Fibroblast of the conjunctiva (primary cell): ENCODE measurements around the gene NGLY1.

Source experiments
- DNase-seq: peaks from one replicate; pipeline ENCODE4 v3.0.0-alpha.2; 2010; ENCODE audit warnings: low read depth

NGLY1 gene

DNA sequence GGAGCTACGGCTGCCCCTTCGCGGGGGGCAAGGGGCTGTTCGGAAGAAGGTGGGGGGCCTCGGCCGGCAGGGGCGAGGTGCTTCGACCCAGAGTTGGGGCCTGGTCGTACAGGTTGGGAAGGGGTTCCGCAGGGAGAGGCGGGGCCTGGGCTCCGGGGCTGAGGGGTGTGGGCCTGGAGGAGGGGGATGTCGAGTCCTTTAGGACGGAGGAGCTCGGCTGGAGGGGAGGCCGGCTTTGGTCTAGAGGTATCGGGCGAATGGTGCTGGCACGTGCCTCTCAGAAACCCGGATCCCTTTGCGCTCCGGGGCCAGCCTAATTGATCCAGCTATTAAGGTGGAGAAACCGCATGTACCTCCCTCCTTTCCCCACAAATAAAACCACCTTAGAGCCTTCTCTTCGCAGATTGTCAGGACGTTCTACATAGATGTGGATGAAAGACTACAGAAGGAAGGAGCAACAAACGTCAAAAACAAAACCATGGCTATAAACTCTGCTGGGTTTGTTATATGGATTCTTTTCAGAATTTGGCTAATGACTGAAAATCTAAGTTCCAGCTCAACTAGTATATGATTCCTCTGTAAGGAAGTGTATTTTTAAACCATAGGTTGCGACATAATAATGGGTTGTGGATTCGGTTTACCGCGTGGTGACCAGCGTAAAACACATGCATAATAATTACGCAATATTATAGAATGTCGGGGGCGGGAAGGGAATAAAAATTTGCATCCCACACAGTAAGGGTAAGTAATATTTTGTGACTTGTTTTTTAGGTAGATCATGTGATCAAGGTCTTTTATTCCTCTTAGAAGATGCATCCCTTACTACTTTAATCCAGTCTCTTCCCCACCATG lies 644 bp upstream of the NGLY1 start:
- no peak for DNase-seq

DNA sequence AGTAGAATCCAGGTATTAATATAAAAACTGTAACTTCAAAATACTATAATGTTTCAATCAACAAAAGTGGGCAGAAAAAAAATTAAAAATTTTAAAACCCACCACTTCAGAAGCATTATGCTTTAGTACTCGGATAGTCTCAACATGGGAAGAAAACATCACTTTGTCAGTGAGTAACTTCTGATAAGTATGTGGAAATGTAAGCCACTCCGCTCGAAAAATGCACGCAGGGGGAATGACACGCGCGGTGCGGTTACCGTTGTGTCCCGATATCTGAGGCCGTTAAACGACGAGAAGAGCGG lies 656 bp downstream of the NGLY1 start:
- DNase-seq: no peak

DNA sequence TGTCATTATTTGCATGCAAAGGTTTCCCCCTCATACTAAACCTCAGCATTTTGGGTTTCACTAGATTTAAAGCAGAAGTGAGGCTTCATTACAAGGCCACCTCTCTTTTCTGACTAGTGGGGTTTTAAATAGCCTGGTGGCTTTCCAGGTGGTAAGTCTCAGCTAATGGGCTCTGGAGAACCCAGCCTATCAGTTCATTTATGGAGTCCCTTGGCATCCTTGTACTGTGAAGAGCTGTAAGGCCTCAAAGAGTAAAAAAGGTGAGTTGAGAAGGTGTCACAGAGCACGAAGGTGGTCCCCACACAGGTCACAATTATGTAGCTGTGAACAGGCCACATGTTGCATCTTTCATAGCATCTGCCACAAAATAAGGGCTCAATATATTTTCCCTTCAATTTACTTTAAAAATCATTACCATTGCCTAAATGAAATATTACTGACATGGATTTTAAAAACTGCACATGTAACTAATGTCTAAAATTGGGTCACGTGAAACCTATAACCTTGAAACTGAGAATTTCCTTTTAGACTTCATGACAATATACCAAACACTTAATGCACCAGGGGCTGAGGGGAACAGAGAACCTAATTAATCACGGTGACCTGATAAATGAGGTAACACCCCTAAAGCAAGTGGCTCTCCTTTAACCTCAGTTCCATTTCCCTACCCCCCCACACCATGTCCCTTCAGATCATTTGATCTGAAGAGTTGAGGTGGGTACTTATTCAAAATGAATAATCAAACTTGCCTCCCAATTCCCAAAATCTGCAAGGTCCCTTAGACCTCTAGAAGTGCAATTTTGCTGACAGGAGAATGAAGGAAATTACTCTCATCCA lies 1.3 kb downstream of the NGLY1 start:
- DNase-seq: no peak

DNA sequence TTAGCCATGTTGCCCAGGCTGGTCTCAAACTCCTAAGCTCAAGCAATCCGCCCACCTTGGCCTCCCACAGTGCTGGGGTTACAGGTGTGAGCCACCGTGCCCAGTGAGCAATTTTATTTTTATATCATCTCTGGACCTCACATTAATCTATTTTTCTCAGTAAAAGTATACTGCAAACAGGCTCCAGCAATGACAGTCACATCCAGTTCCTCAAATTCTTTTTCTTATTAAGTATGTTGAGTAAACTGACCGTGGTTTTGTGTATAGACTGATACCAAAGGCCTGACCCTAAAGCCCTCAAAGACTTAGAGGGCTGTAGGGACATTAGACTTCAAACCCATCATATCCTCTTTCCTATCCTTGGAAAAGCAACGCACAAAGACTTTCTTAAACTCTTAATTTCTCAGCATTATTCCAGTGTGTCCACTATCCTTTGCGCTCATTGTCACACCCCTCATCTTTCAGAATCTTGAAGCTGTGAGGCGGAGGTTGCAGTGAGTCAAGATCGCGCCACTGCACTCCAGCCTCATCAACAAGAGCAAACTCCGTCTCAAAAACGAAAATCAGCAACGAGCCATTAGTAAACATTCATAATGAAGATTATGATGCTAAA lies 2.0 kb downstream of the NGLY1 start:
- no peak for DNase-seq

DNA sequence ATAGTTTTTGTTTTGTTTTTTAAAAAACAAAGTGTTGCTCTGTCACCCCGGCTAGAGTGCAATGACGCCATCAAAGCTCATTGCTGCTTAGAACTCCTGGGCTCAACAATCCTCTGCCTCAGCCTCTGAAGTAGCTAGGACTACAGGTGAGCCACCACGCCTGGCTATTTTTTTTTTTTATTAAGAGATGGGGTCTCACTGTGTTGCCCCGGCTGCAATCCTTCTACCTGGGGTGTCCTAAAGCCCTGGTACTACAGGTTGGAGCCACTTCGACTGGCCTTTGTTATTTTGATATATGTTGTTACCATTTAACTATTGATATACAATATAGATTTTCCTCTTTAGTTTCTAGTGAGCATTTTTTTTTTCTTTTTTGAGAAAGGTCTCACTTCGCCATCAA lies 2.6 kb downstream of the NGLY1 start:
- no peak for DNase-seq

DNA sequence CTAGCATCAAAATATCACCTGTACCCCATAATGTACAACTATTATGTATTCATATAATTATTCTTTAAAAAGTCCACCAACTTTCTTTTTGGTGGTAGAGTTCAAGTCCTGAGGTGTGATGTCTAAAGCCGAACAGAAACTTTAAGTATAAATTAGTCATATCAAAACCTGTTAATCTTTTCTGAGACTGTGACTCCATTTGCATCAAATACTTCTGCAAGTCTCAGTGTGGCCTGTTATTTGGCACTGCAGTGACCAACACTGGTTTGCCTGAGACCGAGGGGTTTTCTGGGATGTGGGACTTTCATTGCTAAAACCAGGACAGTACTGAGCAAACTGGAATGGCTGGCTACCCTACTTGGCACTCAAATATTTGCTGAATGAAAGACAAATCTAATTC lies 7.3 kb downstream of the NGLY1 start:
- DNase-seq: no peak

DNA sequence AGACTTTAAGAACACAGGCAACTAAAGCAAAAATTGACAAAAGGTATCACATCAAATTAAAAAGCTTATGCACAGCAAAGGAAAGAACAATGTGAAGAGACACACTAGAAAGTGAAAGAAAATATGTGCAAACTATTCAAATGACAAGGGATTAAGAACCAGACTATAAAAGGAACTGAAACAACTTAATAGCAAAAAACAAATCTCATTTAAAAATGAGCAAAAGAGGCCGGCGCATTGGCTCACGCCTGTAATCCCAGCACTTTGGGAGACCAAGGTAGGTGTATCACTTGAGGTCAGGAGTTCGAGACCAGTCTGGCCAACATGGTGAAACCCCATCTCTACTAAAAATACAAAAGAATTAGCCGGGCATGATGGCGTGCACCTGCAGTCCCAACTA lies 14.4 kb downstream of the NGLY1 start:
- no peak for DNase-seq

DNA sequence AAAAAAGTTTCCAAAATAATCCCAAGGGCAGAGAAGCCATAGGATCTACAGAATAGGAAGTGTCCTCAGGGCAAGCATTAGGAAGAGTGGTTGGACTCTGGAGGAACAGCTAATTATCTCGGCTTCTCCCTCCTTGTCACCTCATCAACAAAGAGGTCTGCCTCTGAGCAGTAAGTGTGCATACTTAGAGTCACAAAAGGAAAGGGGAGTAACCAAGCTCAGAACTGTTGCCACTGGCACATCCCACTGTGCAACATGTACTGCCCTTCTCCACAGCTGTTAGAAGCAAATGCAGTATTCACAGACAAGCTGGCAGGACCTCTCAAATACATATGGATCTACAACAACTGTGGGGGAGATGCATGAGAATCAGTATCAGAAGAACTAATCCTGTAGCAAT lies 31.5 kb downstream of the NGLY1 start:
- no peak for DNase-seq

DNA sequence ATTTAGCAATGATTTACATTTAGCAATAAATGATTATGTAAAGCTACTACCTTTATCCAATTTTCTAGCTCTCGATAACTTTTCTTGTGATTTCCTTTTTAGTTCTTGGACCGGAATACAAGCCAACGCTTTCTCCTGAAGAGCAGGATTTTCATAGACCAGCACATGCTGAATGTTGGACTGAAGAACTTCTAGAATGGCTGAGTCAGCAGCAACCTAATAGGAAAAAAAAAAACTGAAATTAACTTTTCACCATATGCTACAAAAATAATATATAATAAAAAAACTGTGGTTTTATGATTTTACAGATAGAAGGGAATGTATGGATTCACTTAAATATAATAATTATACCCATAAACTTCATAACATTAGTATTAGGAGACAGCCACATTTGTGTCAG lies 32.2 kb downstream of the NGLY1 start:
- no peak for DNase-seq

DNA sequence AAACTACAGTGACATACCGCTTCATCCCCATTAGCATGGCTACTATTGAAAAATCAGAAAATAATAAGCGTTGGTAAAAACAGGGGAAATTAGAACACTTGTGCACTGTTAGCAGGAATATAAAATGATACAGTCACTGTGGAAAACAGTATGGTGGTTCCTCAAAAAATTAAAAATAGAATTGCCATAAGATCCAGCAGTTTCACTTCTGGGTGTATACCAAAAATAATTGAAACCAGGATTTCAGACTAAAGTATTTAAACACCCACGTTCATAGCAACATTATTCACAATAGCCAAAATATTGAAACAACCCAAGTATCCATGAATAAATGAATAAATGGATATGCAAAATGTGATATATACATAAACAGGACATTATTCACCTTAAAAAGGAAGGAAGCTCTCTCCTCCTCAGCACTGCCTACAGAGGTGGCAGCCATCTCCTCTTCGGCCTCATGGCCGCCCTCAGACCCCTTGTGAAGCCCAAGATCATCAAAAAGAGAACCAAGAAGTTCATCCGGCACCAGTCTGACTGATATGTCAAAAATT lies 34.1 kb downstream of the NGLY1 start:
- no peak for DNase-seq

DNA sequence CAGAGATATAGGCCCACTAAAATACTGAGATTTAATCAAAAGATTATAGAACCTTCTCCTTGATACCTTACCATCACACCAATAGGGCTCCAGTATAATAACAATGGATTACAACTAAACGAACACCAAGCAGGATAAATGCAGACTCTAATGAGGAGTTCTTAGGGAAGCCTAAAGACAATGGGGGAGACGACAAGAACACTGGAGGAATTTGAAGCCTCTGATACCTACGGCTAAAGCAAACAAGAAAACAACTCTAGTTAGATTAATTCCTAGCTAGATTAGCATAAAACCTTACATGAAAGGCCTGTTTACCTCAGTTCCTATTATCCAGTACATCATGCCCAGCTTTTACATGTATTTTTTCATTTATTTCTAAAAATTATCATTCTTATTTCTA lies 35.1 kb downstream of the NGLY1 start:
- DNase-seq: no peak

DNA sequence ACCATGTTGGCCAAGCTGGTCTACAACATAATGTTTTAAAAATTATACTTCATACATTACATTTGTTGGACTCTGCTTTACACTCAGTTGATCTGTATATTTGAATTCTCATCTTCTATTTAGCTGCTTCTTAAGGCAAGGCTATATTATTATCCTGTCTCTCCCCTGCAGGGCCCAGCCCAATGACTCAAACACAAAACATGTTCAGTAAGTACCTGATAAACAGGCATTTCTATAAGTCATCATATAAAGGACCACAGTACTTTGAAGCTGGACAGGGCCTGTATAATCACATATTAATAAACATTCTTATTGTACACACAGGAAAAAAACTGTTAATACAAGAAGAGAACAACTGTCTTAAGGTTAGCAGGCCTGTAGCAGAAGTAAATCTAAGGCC lies 36.2 kb downstream of the NGLY1 start:
- DNase-seq: no peak

DNA sequence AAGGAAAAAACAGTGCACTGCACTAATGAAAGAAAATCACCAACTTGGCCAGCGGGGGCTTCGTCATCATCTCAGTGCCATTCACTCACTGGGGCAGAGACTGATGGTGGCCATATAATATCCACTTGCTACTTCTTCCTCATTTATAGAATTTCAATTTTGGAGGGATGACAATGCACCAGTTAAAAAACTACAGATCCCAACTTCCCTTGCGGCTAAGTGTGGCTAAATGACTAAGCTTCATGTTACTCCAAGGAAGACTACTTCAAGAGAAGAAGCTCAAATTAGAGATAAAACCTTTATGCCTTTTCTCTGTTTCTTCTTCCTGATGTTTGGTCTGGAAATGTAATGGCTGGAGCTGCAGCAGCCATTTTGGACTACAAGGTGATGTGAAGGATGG lies 38.8 kb downstream of the NGLY1 start:
- DNase-seq: no peak

DNA sequence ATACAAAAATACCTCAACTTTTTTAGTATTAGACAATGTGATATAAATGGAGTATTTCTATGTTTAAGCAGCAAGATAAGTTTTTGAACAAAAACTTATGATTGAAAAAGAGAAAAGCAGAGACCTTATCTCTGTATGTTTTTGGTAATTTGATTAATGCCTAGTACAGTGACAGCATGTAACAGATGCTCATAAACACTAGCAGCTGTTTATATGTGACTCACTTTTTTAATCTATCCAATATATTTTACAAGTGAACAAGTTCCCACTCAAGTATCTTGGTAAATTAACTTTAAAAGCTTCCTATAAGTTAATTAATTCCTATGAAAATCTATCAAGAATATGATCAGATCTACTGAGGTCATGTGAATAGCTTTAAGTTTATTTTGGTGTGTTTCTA lies 55.1 kb downstream of the NGLY1 start:
- no peak for DNase-seq

DNA sequence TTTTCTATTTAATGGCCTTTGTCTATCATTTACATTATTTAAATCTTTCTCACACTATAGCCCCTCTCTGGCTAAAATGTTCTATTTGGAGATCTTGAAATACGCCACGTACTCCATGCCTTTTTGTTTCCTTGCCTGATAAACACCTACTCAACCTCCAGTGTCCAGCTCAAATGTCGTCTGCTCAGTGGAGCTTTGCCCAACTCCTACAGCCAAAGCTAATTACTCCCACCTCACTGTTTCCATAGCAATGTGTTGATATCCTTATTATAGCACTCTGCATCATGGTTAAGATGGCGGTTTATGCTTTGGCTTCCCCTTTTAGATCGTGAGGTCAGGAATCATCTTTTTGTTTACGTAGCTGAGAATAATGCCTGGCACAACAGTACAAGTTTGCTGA lies 55.9 kb downstream of the NGLY1 start:
- no peak for DNase-seq

DNA sequence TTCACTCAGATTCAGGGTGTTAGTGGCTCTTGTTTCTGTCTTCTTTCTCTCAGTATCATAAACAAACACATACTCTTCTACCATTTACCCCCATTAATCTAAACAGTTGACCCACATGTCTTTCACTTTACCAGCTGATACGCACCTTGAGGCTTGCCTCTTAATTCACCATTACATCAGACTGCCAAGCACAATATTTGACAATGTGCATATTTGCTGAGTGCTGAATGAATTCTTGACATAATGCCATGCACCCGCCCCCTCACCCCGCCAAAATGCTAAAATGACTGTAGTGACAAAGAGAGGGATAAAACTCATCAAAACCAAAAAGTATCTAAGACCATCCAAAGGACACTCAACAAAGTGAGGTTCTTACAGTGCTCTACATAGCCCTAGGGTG lies 57.4 kb downstream of the NGLY1 start:
- no peak for DNase-seq

DNA sequence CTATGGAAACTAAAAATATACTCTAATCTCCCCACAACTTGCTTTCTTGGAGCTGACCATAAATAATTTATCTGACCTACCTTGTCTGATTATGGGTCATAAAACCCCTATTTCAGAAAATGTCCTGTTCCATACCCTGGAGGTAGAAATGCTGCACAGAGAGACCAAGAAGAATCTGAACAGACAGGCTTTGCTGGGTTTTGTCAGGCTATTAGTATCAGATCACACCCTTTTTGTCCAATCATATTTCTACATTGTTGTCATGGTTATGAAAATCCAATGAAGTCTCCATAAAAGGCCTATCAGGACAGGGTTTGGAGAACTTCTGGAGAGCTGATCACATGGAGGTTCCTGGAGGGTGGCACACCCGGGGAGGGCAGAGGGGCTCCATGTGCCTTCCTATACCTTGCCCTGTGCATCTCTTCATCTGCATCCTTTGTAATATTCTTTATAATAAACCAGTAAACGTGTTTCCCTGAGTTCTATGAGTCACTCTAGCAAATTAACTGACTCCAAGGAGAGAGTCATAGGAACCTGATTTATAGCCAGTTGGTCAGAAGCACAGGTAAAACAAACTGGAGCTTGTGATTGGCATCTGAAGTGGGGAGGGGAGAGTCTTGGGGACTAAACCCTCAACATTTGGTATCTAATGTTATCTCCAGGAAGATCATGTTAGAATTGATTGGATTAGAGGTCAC lies 58.1 kb downstream of the NGLY1 start:
- no peak for DNase-seq

DNA sequence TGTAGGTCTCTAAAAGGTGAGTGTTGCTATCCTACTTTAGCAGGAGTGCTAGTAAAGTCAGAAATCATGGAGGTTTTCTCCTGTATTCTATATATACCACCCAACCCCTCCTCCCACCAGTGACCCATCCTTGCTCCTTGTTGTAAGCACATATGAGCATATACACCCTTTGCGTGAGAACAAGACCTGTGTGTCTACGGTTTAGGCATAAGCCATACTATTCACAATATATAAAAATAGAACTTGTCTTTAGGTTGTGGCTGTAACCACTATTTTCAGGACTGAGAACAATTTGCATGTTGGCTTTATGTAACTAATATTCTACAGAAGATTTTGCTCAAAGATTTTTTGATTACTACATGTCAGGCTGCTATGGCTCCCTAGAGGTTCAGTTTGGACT lies 59.4 kb downstream of the NGLY1 start:
- no peak for DNase-seq

DNA sequence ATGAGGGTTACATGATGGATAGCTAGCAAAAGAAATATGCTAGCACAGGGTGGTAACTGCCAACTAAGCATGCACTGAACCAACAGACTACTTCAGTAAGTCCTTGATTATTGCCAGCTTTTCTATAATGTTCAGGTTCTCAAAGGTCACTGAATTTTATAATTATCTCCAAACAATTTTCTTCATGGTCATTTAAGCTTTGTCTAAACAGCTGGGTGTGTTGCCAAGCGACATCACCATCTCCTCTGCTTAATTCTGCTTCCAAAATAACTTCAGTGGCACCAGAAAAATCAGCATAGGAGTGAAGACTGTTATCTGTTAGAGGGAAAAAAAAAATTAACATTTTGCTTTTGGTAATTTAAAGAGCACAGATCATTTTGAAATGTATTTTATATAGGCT lies 63.9 kb downstream of the NGLY1 start:
- DNase-seq: no peak

DNA sequence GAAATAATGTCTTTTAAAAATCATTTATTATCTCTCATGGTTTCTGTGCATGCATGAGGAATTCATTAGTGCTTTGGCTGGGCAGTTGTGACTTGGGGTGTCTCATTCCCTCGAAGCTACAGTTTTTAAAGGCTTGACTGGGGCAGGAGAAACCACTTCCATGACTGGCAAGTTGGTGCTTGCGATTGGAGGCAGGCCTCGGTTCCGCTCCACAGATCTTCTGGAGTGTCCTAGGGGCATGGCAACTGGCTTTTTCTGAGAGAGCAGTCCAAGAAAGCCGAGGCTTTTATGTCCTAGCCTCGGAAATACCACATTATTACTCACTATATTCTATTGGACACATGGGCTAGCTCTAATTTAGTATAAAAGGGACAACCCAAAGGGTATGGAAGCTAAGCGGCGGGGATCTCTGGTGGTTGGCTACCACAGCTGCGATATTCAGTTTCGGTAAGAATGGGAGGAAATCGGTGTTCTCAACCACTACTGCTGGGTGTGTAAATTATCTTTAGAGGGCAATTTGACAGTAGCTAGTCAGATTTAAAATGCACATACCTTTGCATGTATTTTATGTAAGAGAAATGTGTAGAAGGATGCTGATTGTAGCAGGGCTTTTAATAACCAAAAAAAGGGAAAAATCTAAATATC lies 69.8 kb downstream of the NGLY1 start:
- DNase-seq: no peak

DNA sequence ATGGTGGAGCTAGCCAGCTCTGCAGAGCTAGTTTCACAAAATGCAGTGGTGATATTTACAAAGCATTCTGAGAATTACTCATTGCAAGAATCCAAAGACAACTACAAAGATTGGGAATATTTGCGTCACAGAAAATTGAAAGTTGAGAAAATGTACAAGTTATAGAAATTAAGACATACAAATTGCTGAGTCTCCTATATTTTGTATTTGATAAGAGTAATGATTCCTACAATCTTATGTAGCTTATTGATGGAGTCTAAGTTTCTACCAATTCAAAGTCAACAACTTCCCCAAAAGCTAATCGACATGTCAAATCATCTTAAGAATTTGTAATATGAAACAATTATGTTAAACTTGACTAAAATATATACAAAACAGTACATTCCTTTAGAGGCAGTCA lies 72.2 kb downstream of the NGLY1 start:
- no peak for DNase-seq

DNA sequence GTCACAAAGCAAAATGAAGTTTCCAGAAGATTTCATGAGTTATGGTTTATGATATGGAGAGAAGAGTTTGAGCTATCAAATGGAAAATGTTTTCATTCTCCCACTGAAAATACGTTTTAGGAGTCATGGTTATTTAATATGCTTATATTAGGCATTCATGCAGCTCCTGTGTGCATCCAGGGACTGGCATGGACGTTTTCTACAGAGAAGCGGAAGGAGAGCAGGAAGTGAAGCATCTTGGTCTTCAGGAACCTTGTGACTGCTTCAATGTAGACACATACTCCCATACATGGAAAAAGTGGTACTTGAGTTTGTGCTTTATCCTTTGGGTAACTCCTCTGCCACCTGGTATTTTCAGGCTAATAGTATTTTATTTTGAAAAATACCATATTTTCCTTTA lies 75.2 kb downstream of the NGLY1 start:
- DNase-seq: no peak
